HG02588 (cell line): ENCODE measurements around the gene RRAD.

Experiments used
- ATAC-seq: cut with Tn5 transposase; IDR thresholded peaks from one replicate; pipeline ENCODE4 v1.9.1; 2021; ENCODE audit warnings: mild to moderate bottlenecking, moderate library complexity; ENCODE audit not compliant: unreplicated experiment

RRAD gene

DNA sequence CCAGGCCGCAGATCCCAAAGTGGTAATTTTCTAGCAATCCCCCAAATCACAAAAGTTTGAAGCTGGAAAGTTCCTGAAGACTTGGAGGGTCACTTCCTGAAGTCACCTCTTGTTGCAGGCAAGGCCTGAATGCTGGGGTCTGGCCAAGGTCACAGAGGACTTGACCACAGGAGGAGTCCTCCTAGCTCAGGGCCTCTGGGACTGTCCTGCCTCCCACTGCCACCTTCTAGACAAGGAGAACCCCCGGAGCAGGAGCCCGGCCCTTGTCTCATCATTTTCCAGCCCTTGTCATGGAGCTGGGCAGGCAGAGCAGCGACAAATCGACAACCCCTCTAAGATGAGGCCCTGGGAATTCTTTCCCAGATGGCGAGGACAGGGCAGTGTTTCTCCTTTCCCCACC lies 7.0 kb downstream of the RRAD start:
- no peak for ATAC-seq

DNA sequence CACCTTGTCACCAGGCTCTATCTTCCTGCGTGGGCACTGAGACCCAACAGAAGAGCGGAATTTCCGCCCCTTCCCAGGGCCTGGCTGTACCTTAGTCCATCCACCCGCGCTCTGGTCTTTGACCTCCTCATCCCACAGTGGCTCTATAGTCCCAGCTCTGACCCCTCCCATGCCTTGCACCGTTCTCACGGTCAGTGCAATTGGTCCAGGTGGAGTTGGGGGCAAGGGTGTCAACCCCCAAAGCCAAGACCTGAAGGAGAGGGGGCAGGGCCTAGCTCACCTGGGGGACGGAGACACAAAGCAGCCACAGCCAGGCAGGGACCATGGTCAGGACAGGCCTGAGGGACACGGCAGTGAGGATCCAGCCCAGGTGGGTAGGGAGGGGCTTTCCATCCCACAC lies 7.6 kb downstream of the RRAD start:
- ATAC-seq, result no peak

DNA sequence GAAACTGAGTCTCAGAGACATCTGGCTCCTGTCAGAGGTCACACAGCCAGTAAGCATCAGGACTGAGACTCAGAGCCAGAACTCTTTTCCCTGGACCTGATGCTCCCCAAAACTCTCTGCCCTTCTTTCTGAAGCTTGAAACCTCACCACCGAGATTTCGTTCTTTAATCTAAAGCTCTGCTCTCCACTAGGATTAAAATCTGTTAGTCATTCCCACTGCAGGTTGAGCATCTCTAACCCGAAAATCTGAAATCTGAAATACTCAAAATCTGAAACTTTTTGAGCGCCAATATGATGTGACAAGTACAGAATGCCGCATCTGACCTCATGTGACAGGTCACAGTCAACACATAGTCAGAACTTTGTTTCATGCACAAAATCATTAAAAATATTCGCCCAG lies 8.8 kb downstream of the RRAD start:
- ATAC-seq, result no peak

DNA sequence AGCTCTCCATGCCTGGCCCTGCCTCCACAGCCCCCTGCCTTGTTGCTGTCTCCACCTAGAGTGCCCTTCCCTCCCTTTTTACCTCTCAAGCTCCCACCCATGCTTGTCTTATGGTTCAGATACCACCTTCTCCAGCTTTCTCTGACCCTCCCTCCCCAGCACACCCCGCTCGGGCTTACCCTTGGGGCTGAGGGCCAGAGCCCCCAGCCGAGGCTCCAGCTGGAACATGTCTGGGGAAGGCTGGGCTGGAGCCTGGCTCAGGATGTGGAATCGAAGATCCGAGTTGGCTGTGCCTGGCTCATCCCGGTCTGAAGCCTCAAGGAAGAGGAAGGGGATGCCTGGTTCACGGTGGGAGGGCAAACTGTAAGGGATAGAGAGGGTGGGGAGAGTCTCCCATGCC lies 10.3 kb downstream of the RRAD start:
- no peak for ATAC-seq

DNA sequence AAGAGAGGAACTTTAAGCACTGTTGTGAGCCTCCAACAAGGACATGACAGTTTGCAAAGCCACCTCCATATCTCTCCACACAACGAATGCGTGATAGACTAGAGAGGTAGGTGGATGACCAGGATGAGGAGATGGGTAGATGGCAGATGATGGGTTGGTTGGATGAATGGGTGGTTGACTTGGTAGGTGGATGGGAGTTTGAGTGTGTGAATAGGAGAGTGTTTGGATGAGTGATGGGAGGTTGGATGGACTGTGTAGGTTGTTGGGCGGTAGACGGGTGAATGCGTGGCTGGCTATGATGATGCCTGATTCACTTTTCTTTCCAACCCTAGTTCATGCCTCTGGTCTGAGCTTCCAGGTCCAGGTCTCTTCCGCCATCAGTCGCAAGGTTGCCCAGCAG lies 10.8 kb downstream of the RRAD start:
- no peak for ATAC-seq

DNA sequence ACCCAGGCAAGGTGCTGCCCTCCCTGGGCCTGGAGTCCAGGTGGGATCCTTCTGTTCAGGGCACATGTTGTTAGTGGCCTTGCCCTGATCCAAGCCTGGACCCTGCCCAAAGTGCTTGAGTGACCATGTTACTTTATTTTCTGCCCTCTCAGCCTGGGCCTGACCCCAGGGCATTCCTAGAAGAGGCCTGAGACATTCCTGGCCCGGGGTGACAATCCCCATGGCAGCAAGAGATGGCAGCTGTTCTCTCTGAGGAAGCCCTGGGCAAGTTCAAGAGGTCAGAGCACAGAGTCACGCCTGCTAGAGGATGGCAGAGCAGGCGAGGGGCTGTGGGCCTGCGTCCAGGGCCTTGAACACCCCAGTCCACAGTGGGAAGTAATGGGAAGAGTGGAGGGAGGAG lies 11.6 kb downstream of the RRAD start:
- no peak for ATAC-seq

DNA sequence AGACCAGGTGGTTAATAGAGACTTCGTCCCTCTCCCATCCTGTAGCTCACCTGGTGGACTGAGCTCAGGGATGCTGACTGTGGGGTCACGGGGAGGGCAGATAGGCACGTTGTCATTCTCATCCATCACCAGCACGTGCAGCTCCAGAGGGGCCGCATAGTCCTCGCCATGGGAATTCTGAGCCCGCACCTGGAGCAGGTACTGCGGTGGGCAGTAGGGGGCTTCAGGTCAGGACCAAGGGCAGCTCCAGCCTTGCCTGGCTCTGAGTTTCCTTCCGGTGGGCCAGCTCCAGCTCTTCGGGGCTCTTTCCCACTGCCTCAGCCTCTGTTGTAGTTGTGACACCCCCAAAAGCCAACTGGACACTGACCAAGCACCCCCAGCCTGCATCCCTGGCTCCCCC lies 12.3 kb downstream of the RRAD start:
- ATAC-seq, result no peak

DNA sequence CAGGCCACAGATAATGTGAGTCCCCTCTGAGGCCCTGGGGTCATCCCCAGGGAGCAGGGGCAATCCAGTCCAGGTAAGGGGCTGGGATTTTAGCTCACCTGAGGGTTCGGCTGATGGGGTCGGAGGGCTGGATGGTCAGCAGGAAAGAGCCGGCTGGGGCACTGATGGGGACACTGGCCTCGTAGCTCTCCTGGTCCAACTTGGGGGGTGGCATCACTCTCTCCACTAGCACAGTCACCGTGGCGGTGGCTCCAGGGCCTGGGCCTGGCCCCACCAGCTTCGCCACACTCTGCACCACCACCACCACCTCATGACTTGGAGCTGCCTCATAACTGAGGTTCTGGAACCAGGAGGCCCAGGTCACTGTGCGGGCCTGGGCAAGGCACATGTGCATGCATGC lies 13.5 kb downstream of the RRAD start:
- no peak for ATAC-seq

DNA sequence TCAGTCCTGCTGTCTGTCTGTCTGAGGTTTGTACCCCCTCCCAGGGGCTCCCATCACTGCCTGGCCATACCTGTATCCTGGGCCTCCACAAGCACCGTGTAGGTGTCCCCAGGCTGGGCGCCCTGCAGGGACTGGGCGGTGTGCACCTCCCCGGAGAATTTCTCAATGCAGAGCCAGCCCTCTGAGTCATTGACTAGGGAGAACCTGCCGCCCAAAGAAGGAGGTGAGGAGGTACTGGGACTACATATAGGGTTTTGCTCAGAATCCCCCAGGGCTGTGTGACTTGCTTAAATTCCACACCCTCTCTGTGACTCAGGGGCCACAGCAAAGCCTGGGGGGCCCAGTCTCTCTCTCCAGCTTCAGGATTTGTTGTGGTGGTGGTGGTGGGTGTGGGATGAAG lies 14.2 kb downstream of the RRAD start:
- no peak for ATAC-seq

DNA sequence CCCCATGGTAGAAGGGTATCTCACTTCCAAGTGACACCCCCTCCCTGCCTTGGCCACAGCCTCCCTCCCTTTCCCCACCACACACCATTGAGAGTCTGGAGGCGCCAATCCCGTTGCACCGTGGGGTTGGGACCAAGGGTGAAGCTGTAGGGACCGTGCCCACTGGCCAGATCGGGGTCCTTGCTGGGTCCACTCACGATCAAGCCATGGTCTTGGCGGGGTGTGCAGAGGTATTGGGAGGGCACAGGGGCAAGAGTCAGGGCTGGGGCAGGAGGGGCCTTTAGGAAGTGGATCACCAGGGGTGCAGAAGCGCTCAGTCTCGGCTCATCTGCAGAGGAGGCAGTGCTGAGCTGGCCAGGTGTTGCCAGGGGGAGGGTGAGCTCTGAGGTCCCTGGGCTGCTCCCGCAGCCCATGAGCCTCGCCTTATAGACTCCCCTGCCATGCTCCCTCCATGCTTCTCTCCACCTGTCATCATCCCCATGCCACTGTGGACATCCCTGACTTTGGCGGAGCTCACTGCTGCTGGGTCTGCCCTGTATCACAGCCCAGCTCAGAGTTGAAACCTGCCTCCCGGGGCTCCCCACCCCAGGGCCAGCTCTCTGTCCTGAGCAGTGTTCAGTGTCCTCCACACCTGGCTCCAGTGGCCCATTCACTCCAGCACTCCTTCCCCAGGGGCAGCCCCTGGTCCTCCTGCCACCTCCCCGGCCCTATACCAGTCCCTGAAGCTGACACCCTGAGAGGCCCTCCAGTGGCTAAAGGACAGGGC lies 15.0 kb downstream of the RRAD start:
- ATAC-seq, result no peak

DNA sequence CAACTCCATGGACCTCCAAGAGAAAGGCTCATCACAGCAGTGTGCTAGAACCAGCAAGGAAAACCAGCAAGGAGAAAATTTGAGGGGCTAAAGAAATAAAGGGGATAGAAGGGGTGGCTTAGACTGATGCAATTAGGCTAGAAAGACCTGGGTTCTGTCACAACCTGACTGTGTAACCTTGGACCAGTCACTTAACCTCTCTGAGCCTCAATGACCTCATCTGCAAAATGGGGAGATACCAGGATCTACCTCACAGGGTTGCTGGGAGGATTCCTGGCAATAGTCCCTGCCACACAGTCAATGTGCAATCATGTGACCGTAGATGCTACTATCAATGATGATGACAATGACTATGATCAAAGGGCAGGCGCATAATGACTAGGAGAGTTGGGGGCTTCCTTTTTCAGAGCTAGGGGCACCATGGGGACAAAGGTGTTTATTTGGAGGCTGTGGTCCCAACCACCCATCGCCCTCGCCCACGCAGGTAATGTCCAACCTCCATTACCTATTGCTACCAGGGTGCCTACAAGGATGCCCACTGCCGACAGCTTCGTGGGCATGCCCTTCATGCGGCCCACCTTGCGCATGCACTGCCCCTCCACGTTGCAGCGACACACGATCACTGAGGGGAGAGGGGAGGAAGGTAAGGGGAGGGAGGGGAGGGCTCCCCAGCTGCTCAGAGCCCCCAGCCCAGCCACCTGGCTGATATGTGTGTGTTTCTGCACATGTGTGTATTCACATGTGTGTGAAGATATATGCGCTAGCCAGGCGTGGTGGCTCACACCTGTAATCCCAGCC lies 16.4 kb downstream of the RRAD start:
- no peak for ATAC-seq

DNA sequence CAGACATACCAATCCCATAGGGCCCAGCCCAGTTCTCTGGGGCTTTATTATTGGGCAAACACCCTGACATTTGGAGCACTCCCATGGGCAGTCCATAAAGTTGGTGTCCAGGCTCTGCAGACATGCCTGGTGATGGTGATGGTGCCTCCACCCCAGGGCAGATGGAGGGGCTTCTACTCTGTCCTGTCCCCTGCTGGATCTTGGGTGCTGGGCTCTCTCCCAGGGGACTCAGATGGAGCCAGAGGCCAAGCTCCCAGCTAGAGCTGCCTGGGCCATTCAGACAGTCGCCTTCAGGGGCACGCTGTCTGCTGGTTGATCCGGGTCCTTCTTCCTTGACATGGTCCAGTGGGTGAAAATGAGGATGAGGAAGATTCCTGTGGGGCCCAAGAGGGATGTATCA lies 17.2 kb downstream of the RRAD start:
- ATAC-seq, result no peak

DNA sequence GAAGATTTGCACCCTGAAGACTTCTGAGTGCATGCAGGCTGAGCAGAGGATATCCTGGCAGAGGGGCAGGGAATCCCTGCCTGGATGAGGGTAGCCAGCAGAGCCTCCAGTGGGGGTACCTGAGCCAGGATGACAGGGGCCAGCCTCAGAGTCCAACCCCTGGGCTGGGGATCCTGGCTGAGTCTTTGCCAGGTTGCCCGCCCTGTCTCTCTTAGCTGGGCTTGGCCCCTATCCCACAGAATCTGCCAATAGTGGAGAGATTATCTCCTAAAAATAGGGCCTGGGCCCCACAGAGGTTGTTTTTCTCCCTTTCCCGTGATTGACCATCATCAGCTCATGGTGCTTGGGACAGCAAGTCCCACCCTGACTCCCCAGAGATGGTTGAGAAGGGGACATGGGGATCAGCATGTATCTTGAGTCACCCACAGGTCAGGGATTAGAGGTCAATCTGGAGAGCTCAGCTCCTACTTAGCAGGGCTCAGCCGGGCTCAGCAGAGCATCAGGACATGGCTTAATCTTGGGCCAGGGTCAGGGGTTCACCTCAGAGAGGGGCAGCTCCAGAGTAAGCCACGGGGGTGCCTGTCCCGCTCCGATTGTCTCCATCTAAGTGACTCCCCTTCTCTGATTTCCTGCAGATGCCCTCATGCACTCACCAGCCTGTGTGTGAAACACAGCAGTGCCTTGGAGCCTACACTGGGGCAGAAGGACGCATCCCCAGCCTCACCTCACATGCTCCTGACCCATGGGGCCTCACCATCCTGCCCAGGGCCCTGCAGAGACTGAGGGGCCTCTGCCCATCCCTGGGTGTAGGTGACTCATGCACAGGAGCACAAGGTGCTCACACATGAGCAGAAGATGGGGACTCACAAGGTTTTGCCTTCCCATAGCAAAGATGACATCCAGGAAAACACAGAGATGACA lies 18.2 kb downstream of the RRAD start:
- ATAC-seq, result no peak

DNA sequence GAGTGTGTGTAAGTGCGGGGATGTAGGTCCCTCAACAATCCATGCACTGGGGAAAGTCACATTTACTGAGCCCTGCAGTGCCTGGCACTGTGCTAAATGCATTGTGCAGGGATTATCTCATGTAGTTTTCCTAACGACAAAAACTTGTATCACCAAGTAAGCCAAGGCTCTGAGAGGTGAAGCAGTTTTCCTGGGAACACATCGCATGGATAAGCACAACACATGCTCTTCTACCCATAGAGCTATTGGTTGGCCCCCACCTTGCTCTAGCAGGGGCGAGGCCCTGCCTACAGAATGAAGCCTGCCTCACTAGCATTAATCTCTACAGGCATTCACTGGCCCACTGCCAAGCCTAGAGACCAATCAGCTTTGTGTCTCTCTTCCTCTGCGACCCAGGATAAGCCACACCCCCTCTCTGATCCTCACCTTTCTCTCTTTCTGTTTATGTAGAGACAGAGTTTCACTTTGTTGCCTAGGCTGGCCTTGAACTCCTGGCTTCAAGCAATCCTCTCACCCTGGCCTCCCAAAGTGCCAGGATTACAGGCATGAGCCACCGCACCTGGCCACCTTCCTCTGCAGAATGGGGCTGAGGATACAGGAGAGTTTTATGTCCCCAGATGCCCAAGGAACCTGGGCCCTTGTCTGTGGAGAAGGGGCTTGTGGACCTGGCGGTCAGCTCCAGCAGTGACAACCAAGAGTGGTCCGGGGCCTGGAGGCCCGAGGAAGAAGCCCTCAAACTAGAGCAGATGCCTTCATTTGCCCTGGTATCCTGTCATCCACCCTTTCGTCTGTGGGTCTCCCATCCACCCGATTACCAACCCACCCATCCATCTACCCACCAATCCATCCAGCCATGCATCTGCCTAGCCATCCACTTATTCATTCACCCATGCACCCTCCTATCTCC lies 19.4 kb downstream of the RRAD start:
- ATAC-seq, result no peak

DNA sequence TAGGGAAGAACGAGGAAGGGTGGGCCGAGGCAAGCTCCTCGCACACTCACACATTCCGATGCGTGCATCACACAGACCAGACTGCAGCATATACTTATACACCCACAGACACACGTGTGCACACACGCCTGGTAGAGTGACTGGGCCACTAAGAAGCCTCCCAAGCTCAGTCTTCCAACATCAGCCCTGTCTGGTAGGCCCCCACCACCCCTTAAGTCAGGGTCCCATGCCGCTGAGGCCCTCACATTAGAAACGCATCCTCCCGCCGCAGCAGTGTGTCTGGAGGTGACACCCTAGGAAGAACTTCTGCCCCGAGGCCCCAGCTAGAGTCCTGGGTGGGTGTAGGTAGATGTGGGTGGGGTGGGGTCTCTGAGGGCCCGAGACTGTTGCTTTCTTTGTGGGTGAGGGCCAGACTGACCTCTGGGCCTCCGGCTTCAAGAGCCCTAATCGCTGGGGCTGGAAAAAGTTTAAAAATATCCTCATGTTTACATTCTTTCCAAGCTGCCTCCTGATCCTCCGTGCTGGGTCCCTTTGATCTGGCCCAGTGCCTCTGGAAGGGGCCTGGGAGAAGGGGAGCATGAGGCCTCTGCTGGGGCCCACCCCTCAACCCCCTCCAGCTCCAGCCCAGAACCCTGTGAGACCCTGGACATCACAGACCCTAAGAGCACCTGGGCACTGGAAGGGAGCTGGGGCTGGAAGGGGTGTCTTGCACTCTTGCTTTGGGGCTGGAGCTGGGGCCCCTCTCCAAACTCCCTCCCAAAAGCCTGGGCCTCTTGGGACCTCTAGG lies 20.3 kb downstream of the RRAD start:
- ATAC-seq, result no peak

DNA sequence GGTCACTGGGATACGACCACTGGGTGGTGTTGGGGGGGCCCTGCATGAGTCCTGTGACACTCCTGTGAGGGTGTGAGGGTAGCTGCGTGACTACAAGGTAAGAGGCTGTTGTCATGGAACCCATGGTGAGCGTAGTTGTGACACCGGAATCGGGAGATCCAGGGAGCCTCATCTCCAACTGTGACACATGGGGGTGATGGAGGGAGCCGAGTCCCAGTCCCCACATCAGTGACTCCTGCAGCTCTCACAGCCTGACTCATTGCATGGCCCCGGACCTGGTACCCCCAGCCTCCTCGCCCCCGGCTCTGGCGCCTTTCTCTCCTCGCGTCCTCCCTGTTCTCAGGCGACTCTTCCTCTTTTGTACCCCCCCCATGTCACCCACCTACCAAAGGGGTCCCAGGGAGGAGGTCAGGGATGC lies 20.9 kb downstream of the RRAD start:
- ATAC-seq, result no peak

DNA sequence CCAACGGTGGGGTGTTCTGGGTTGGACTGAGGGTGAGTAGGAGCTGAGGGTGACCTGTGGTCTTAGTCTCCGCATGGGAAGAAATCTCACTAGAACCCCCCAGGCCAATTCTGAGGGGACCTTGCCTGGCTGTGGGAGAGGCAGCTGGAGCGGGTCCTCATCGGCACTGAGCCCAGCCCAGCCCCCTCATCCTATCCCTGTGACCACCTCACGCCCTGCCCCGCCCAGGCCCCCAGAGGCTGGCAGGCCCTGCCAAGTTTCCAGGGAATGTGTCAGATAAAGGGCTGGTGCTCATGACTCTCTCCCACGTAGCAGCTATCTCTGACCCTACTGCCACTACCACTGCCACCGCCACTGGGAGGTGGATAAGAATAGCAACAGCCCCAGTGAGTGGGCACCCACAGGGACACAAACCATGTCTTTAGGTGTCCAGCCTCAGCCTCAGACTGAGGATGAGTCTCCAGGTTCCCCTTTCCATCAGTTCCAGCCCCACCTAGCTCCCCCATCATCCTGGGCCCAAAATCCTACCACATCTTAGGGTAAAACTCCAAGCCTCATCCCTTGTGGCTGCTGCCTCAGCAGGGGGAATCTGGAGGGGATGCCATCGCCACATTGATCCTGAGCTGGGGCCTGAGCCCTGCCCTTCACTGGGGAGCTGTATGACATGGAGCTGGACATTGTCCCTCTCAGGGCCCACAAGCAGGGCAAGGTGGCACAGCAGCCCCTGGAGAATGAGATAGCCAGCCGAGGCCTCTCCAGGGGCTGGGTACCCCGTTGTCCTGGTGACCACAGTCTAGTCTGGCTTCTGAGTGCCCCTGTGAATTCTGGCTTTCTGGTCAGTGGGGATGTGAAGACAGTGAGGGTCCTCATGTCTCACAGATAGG lies 21.5 kb downstream of the RRAD start:
- ATAC-seq, result no peak

DNA sequence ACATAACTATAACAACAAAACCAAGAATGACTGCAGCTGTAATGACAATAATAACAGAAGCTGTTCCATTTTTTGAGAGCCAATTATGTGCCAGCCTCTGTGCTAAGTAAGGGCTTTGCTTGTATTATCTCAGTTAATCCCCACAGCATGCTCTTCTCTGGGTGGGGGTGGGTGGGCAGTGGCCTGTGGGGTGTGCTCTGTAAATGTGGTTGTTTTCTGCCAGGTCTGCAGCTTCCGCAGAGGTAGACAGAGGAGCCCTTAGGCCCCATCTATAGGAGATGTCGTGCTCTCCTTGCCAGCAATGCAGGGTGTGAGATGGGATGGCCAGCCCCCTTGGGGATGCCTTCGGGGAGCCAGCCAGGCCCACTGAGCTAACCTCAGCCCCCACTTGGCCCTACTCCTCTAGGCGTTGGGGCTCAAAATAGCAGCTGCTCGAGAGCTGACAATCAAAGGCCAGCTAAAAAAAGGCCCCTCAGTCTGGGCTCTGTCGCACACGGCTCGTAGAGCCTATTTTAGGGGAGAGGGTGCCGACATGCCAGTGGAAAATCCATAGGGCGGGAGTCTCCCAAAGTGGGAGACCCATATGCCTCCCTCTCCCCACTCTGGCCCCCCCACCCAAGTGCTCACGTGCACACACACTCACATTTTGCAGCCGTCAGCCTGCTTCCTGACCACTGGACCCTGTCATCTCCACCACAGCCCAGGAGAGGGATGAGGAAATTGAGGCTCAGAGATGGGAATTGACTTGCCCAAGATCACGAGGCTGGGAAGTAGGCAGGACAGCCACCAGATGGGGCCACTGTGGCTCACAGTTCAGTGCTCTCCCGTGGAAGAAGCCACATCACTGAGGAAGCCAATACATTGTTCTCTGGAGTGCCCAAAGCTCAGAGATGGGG lies 22.4 kb downstream of the RRAD start:
- ATAC-seq, result no peak
